GM19351 (cell line): ENCODE data around the gene FMNL3.
"Not testable (repeated sequence)": the region's sequence is repeated elsewhere in the genome, so short reads cannot be mapped to it uniquely, and the experiment has no call there.

Experiments used
- ATAC-seq: cut with Tn5 transposase; IDR thresholded peaks from one replicate; pipeline ENCODE4 v1.9.1; 2021; ENCODE audit warnings: mild to moderate bottlenecking, moderate library complexity; ENCODE audit not compliant: unreplicated experiment

The FMNL3 gene

GRCh38 chr12:49633703-49634345, 73.4 kb downstream of the FMNL3 start:
- no peak for ATAC-seq

GRCh38 chr12:49632986-49633702, 74.1 kb downstream of the FMNL3 start:
- ATAC-seq: no peak

DNA sequence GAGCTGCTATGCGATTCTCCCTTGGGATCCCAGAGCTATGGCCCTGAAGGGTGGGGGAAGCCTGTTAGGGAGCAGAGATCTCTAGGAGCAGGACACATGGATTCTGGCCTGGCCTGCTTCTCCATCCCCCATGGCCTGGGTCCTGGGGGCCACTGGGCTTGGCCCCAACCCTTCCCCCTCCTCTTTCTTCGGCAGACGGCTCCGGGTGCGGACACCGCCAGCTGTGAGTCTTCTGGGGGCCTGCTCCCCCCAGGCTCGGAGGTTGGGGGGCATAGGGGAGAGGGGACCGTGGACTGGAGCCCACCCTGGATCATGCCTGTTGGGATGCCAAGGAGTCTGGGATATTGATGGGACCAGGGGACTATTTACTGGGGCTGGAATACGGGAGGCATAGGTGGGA, 74.8 kb downstream of the FMNL3 start:
- no peak for ATAC-seq

GRCh38 chr12:49631336-49631907, 75.8 kb downstream of the FMNL3 start:
- ATAC-seq: no peak

GRCh38 chr12:49627752-49628360, 79.3 kb downstream of the FMNL3 start:
- no peak for ATAC-seq

- ATAC-seq: no peak
These were observed 80.4 kb downstream of the FMNL3 start for GRCh38 chr12:49626836-49627235.

DNA sequence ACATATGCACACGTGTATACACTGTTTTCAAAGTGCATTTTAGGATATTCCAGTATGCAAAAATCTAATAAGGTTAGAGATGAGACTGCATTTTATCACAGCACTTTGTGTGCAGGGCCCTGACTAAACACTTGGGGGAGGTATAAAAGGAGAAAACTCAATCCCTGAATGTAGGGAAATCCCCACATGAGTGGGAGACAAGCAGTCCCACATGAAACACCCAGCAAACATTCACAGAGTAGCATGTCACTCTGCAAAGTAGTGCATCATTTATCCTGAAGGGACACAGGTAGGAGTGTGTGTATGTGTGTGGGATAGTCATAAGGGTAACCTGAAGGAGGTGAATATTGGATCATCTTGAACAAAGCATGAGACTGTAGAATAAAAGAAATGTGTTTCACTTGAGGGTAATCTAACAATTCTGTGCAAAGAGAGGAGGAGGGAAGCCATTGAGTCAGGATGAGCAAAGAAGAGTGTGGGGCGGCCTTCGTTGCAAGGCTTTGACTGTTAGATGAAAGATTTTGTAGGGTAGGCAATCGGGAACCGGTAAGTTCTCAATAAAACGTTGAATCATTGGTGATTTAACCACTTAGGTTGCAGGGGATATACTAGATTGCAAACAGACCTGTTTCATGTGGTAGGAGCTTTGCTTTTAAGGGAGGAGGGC, 80.9 kb downstream of the FMNL3 start:
- ATAC-seq: no peak

DNA sequence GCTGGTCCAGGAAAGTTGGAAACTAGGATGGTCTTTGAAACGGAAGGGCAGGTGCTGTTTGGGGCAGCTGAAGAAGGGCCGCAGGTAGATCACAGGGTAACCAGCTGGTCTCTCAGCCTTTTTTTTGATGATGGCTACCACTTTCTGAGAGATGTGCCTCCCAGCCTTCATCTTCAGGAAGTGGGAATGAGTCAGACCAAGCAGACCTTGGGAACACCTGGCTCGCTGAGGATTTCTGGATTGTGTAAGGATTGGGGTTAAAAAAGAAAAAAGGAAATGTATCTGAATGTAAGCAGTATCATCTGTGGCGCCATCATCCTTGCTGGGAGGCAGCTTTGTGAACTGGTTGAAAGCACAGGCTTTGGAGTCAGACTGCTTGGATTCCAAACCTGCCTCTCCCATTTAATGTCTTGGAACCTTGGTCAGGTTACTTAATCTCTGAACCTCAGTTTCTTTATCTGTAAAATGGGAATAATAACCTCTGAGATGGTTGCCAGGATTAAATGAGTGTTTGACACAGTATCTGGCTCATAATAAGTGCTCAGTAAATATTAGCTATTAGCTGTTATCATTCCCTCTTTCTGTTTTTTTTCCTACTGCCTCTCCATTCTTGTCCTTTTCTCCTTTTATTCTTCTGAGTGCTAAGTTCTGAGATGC, 82.2 kb downstream of the FMNL3 start:
- ATAC-seq: no peak

- peak; percentile 72 for ATAC-seq
These were observed 83.9 kb downstream of the FMNL3 start, which contains the start of gene PRPF40B for GRCh38 chr12:49623142-49623904. Gene PRPF40B, plus strand, starts transcription at chr12:49623561. Its CDS starts 30 bp downstream, at chr12:49623591.

DNA sequence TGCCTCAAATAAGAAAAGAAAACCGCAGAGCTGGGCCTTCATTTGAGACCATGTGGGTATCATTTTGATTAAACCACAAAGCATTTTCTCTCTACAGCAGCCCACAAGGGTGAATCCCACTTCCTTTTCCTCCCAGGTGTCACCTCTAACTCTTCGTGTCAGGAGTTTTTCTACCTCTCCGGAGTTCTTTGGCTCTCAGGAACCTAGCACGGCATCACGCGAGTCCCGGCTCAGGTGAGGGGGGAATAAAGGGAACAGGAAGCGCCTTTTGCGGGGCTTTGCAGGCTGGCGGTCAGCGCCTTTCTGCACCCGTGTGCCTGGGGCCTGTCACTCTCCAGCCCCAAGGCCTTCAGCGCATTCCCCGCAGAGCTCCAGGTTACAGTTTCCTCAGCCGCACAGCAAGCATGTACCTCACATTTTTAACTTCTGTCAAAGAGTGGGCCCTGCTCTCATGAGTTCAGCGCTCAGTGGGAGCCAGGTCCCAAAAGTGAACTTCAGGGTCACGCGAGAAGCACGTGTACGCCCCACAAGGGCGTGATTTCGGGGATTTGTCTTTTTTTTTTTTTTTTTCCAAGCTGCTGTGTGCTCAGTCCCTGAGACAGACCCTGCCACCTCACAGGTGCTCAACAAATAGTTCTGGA, 84.6 kb downstream of the FMNL3 start:
- ATAC-seq: peak; percentile 24

DNA sequence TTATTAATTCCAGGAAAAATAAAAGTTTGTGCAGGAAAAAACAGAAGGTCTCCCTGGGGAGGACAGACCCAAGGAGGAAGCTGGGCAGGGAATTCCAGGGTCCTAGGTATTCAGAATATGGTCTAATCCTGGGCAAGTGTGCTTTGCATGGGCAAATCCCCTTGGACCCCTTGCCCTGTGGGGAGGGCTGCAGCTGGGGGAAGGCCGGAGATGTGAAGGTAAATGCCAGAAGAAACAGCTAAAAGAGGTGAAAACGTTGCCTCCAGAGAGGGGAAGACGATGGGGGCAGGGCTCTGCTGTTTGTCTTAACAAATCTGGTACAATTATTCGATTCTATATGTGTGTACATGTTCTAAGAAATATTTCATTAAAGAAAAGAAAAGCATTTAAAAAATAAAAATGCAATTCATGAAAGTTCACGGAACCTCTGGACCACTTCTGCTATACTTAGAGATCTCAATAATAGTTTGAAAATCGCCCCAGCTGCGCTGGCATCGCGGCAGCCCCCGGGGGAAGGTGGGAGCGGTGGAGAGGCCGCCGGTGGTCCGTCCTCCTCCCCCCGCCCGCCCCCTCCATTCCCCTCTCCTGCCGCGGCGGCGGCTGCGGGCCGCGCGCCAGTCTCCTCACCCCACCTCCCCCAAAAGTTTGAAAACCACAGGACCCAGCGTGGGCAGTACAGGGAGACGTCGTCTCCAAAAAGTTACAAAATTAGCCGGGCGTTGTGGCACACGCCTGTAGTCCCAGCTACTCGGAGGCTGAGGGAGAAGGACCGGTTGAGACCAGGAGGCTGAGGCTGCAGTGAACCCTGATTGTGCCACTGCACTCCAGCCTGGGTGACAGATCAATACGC, 85.3 kb downstream of the FMNL3 start:
- ATAC-seq: no peak

- ATAC-seq: no peak
These were observed 87.9 kb downstream of the FMNL3 start for GRCh38 chr12:49619286-49619685.

GRCh38 chr12:49618576-49618975, 88.6 kb downstream of the FMNL3 start:
- no peak for ATAC-seq

GRCh38 chr12:49616533-49617219, 90.5 kb downstream of the FMNL3 start:
- ATAC-seq: no peak

- ATAC-seq: no peak
These were observed 91.5 kb downstream of the FMNL3 start for GRCh38 chr12:49615725-49616124.

- ATAC-seq: no peak
These were observed 95.0 kb downstream of the FMNL3 start for GRCh38 chr12:49612210-49612609.

DNA sequence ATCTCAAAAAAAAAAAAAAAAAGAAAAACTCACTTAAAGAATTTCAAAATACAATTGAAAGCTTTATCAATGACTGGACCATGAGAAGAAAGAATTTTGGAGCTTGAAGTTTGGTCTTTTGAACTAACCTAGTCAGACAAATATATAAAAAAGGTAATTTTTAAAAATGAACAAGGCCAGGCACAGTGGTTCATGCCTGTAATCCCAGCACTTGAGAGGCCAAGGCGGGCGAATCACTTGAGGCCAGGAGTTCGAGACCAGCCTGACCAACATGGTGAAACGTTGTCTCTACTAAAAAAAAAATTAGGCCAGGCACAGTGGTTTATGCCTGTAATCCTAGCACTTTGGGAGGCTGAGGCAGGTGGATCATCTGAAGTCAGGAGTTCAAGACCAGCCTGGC, 96.4 kb downstream of the FMNL3 start:
- ATAC-seq: not testable (repeated sequence)

DNA sequence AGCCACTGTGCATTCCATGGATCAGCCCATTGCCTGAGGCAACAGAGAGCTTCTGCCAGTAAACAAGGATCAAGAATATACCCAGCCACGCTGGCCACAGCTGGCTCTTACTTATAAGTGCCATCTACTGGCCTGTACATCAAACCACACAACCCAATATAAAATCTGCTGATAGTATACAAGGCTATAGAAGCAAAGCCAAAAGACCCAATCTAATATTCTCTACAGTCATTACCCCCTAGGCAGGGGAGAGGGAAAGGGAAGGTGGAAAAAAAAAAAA, 97.4 kb downstream of the FMNL3 start:
- ATAC-seq: no peak
